IPS-18c (cell line): ENCODE results near the gene HNRNPF.
"Not testable (repeated sequence)": the region's sequence is repeated elsewhere in the genome, so short reads cannot be mapped to it uniquely, and the experiment has no call there.

ENCODE experiments used
- H3K4me3 ChIP-seq: 2 replicates; pipeline ENCODE4 v1.7.0; 2013; ENCODE audit warnings: low read depth, mild to moderate bottlenecking, low read length, moderate library complexity; ENCODE audit not compliant: insufficient read depth
- H3K9me3 ChIP-seq: one replicate; pipeline ENCODE4 v1.6.1; 2013; ENCODE audit warnings: mild to moderate bottlenecking, low read length, moderate library complexity; ENCODE audit not compliant: control insufficient read depth, insufficient read depth

Gene HNRNPF

DNA sequence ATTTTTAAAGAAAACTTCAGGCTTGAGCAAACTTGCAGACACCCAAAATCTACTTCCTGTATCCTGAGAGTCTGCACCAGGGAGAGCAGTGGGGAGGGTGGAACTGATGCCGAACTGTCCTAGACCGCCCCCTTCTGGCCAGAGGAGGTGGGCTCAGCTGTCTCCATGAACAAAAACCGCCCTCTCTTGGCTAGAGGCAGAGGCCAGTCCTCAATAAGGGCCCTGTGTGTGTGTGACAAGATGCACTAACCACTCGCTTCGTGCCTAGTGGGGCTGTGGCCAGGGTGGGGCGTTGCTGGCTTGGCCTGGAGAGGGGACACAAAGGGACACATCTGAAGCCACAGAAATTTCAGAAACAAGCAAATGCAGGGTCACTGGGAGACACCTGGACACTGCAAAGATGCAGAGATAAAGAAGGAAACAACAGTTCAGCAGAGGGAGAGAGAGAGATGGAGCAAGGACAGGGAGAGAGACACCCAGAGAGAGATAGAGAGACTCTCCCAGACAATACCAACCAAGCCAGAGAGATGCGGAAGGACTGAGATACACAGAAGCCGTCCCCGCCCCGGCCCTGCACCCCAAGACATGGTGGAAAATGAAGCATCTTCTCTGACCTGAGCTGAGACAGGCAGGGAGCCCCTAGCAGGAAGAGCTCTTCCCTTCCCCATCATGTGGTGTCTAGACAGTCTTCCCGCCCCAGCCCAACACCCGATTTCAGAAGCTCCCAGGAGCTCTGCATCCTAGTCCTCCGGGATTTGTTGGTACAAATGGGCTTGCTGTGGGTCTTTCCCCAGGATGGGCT is 60.3 kb downstream of the HNRNPF start:
- H3K4me3 ChIP-seq = no peak overlapping the region
- H3K9me3 ChIP-seq = no peaks in the 10 kb centered on the region

DNA sequence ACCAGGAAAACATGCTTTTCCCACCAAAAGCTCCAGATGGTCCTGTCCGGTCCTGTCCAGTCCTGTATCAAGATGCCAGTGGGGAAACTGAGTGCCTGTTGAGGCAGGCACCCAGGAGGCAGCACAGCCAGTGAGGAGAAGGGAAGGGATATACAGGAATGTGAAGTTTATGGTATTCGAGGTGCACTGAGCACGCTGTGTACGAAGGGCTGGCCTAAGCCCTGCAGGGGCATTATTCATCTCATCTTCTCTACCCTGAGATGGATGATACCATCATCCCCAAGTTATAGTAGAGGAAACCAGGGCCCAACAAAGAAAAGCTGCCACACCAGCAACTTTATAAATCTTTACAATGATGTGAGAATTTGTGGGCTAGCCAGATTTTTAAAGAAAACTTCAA is 61.0 kb downstream of the HNRNPF start:
- Histone ChIP-seq H3K4me3 (no peak overlapping the region), H3K9me3 (no peaks in the 10 kb centered on the region)

DNA sequence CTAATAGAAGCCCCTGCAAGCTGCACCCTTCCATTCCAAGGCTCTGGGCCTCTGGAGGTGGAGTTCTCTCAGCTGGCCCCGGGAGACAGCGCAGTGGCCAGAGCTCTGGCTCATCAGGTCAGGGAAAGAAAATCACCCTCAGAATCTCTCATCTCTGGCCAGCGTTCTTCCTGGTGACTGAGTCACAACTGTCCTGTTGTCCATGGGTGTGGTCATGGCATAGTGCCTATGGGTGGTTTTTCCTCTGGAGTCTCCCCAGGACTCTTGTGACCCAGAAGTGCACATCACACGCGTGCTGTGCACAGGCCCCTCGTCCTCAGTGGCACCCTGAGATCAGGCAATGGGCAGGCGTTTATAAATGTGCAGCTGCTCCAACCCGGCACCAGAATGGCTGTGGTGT is 64.9 kb downstream of the HNRNPF start:
- Histone ChIP-seq H3K4me3 (no peak overlapping the region), H3K9me3 (no peaks in the 10 kb centered on the region)

DNA sequence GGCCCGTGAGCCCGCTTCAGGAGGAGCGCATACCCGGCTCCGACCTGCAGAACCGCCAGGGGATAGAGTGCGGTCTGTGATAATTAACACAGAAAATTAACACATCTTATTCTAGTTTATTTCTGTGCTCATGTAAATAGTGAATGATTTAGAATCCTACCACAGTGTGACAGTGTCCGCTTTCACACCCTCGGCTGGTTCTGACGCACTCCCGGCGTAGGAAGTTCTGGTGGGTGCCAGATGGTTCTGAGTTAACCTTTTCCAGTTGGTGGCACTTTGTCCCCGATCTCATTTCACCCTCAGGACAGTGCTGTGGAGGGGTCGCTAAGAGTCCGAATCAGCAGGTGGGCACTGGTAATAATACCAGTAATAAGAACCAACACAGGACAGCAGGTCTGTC is 65.9 kb downstream of the HNRNPF start:
- no peaks in the 10 kb centered on the region for H3K9me3 ChIP-seq
- H3K4me3 ChIP-seq = no peak overlapping the region

DNA sequence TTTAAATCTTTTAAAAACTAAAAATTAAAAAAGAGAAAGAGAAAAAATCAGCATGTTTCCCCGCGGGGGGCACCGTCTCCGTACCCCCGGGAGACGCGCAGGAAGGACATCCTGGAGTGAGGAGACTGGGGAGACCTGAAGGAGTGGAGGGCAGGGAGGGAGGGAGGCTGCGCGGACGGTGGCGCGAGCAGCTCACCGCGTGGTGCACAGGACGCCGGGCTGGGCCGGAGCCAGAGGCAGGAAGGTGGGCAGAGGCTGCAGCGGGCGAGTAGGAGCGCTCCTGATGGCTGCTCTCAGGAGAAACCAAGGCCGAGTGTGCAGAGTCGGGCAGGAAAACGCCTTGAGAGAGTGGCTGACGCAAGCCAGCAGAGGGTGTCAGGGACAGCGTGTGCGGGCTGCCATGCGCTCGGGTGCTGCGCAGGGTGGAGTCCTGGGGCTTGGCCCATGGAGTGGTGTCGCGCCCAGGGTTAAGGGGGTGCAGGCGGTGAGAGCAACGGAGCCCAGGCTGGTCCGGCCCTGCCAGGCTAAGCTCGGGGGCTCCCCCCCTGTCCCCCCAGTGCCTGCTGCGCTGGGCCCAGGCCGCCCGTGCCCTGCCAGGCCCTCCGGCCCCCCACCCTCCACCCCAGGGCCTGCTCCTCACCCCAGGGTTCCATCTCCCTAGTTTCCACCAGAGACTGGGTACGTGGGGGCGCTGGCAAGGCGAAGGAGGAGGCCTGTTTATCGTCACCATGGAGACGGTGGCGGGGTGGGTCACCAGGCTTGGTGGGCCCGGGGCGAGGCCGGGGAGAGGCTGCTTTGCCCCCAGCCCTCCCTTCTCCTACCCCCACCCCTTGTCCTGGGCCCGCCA is 66.5 kb downstream of the HNRNPF start:
- H3K9me3 ChIP-seq = no peaks in the 10 kb centered on the region
- H3K4me3 ChIP-seq = no peak overlapping the region

DNA sequence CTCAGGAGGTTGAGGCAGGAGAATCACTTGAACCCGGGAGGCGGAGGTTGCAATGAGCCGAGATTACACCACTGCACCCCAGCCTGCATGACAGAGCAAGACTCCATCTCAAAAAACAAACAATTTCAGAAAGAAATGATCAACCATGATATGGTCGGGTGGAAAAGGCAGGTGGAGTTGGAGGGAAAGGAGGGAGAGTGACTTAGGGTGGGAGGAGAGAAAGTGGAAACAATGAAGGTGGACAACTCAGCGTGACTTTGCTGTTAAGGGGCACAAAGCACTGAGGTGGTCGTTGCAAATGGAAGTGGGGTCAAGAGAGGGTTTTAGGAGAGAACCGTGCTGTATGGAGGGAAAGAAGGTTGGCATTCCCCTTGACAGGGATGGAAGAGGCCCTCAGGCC is 67.5 kb downstream of the HNRNPF start:
- Histone ChIP-seq H3K9me3 (no peaks in the 10 kb centered on the region), H3K4me3 (no peak overlapping the region)

DNA sequence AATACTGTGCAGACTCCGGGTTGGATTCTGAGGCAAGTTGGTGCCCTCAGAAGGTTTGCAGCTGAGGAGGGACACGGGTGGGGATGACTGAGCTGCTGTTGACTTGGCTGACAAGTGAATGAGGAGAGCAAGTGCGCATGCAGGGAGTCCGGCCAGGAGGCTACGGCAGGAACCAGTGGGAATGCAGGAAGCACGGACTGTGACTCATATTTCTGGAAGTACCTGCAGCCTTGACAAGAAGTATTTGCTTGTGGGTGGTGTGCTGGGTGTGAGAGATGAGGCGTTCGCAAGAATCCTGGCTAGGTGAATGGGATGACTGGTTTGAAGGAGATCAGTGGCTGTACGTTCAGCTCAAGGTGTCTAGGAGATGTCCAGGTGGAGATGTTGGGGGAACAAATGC is 68.4 kb downstream of the HNRNPF start:
- Histone ChIP-seq H3K9me3 (no peaks in the 10 kb centered on the region), H3K4me3 (no peak overlapping the region)

DNA sequence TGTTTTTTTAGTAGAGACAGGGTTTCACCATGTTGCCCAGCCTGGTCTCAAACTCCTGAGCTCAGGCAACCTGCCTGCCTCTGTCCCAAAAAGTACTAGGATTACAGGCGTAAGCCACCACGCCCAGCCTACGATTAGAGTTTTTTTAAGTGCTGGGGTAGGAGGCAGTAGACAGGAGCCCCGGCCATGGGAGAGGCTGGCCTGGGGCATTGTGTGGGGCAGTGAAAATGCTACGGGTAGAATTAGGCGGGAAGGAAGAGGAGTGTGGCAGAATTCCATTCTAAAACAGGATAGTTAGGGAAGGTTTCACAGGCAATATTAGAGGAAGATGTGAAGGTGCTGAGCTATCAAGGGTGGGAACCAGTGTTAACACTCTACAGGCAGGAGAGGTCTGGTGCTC is 68.9 kb downstream of the HNRNPF start:
- H3K4me3 ChIP-seq = no peak overlapping the region

DNA sequence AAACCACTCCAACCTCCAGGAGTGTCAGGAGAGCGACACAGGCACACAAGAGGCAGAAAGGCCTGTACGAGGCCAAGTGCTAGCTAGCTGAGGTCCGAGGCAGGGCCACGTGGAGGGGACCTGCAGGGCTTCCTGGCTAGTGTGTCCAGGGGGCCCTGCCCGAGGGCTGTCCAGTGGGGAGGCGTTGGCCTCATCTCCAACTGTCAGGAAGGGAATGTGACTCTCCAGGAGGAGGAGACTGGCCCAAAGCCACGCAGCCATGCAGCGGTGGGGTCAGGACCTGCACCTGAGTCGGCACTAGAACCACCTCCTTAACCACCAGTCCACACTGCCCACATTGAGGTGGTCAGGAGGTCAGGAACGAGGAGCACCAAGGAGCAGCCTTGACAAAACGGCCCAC is 69.8 kb downstream of the HNRNPF start:
- H3K4me3 ChIP-seq = no peak overlapping the region
- H3K9me3 ChIP-seq = no peaks in the 10 kb centered on the region

More for the DNA sequence above, 68.9 kb downstream of the HNRNPF start:
- no peaks in the 10 kb centered on the region for H3K9me3 ChIP-seq

DNA sequence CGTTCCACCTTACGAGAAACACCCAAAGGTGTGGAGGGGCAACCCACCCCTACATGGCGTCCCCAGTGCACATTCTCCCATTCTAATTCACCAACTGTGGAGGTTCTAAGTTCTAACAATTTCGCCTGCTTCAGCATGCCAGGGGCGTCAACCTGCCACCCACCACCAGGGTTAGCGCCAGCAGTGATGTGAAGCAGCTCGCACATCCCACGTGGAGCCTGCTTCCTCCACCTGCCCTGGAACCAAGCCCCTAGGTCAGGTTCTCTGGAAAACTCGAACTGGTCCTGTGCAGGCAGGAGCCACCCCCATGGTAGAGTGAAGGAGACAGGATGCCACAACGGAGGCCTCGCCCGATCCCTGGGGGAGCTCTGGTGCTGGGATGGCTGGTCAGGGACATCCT is 70.9 kb downstream of the HNRNPF start:
- no peaks in the 10 kb centered on the region for H3K9me3 ChIP-seq
- no peak overlapping the region for H3K4me3 ChIP-seq

DNA sequence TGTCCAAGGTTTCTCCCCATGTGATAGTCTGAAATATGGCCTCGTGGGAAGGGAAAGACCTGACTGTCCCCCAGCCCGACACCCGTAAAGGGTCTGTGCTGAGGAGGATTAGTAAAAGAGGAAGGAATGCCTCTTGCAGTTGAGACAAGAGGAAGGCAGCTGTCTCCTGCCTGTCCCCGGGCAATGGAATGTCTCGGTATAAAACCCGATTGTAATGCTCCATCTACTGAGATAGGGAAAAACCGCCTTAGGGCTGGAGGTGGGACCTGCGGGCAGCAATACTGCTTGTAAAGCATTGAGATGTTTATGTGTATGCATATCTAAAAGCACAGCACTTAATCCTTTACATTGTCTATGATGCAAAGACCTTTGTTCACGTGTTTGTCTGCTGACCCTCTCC is 71.5 kb downstream of the HNRNPF start:
- not testable (repeated sequence) for H3K4me3 ChIP-seq, H3K9me3 ChIP-seq

DNA sequence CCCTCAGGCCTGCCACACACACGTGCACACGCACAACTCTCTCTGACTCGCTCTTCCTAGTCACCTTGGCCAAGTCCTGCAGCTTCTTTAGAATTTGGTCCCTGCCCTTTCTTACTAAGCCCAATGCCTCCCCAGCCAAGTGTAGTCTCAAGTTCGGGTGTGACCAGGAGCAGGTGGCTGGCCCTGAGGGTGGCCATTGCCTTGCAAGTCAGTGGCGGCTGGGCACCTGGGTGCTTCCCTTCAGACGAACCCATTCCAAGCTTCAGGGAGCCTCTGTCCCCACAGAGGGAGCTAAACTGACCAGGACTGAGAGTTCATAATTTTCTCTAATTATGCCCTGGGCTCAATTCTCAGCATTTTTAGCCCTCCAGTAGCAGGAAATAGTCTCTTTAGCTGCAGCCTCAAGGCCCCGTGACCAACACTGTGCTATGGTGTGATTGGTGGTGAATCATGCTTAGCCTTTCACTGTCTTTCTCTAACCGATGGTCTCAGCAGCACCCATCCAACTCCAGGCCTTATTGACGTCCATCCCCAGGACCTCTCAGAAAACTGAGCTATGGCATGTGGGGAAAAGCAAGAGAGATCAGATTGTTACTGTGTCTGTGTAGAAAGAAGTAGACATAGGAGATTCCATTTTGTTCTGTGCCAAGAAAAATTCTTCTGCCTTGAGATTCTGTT is 72.2 kb downstream of the HNRNPF start:
- Histone ChIP-seq H3K9me3 (no peaks in the 10 kb centered on the region), H3K4me3 (no peak overlapping the region)

DNA sequence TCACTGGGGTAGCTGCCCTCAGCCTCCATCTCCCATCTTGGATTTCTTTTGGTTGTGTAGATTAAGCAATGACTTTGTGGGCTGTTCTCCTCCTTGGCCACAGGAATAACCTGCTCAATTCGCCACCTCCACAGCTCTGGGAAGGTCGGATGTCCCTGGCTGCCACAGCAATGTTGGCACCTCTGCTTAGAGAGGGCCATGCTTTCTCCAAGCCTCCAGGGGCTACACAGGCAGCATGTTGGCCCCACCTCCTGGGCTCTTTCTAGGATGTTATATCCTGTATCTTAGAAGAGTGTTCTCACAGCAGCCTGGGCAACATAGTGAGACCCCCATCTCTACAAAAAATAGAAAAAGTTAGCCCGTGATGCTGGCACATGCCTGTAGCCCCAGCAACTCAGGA is 72.9 kb downstream of the HNRNPF start:
- H3K4me3 ChIP-seq = no peak overlapping the region
- no peaks in the 10 kb centered on the region for H3K9me3 ChIP-seq
